Hepatocyte (in vitro differentiated cells): ENCODE data around the gene JKAMP. TPM values are rescaled to one million over a fixed set of nuclear protein-coding genes. Genes with fewer than 3 reads are reported as not detected.
A peak's percentile ranks its signal among the peaks of the same experiment; 100 is the strongest.

ENCODE experiments used
- DNase-seq: peaks from one replicate; pipeline ENCODE4 v3.0.0-alpha.2; 2016; ENCODE audit warnings: low spot score
- H2AFZ ChIP-seq: fragments of 200-600 bp; sonication (generic); 2 replicates; pipeline ENCODE4 v1.6.0; 2016; ENCODE audit warnings: antibody characterized with exemption, mild to moderate bottlenecking
- H3K27ac ChIP-seq: fragments of 200-600 bp; sonication (generic); 2 replicates; pipeline ENCODE4 v1.5.1; 2016; ENCODE audit warnings: mild to moderate bottlenecking
- H3K27me3 ChIP-seq: fragments of 200-600 bp; sonication (generic); 2 replicates; pipeline ENCODE4 v1.6.1; 2016
- H3K36me3 ChIP-seq: fragments of 200-600 bp; sonication (generic); replicated peaks from 2 replicates; pipeline ENCODE4 v1.5.1; 2016; ENCODE audit warnings: low read depth; ENCODE audit not compliant: insufficient read depth
- H3K4me1 ChIP-seq: fragments of 200-600 bp; sonication (generic); 2 replicates; pipeline ENCODE4 v1.5.1; 2016; ENCODE audit warnings: mild to moderate bottlenecking, moderate library complexity; ENCODE audit not compliant: insufficient read depth
- H3K4me2 ChIP-seq: fragments of 200-600 bp; sonication (generic); 2 replicates; pipeline ENCODE4 v1.6.0; 2016
- H3K4me3 ChIP-seq: fragments of 200-600 bp; sonication (generic); 2 replicates; pipeline ENCODE4 v1.5.1; 2016; ENCODE audit warnings: mild to moderate bottlenecking
- H3K79me2 ChIP-seq: fragments of 200-600 bp; sonication (generic); 2 replicates; pipeline ENCODE4 v1.6.0; 2017; ENCODE audit warnings: mild to moderate bottlenecking
- H3K9me2 ChIP-seq: fragments of 200-600 bp; sonication (generic); replicated peaks from 2 replicates; pipeline ENCODE4 v1.6.0; 2017; ENCODE audit warnings: mild to moderate bottlenecking; ENCODE audit not compliant: insufficient read depth
- H3K9me3 ChIP-seq: fragments of 200-600 bp; sonication (generic); 2 replicates; pipeline ENCODE4 v1.5.1; 2016; ENCODE audit warnings: low read depth, mild to moderate bottlenecking
- H4K20me1 ChIP-seq: fragments of 200-600 bp; sonication (generic); 2 replicates; pipeline ENCODE4 v1.6.0; 2016; ENCODE audit warnings: mild to moderate bottlenecking; ENCODE audit not compliant: insufficient read depth, poor library complexity, severe bottlenecking
- CTCF ChIP-seq: fragments of 200-600 bp; sonication (generic); IDR thresholded peaks from 2 replicates; pipeline ENCODE4 v1.5.1; 2016; ENCODE audit warnings: antibody characterized with exemption, mild to moderate bottlenecking; ENCODE audit not compliant: poor library complexity
- EZH2 ChIP-seq: fragments of 200-600 bp; sonication (generic); IDR thresholded peaks from 2 replicates; pipeline ENCODE4 v1.6.1; 2016; ENCODE audit warnings: antibody characterized with exemption, mild to moderate bottlenecking, borderline replicate concordance
- EZH2phosphoT487 ChIP-seq: fragments of 200-600 bp; sonication (generic); IDR thresholded peaks from one replicate; pipeline ENCODE4 v1.6.1; 2018; ENCODE audit warnings: antibody characterized with exemption, mild to moderate bottlenecking, low read depth, moderate library complexity; ENCODE audit not compliant: unreplicated experiment, severe bottlenecking
- WGBS: methylation state at CpG from one replicate; pipeline ENCODE4 v1.1.6; 2016; ENCODE audit warnings: low lambda C conversion rate; ENCODE audit errors: missing lambda C conversion rate; 5-methylcytosine and 5-hydroxymethylcytosine counted together
- polyA plus RNA-seq: library from polyadenylated mRNA; unstranded; fragments of >200 nt; fragmentation: Nextera tagmentation; extraction: Ambion mirVana; gene quantifications from 2 replicates; pipeline ENCODE4 v1.2.1, GENCODE V29; 2016
- total RNA-seq: library from RNA; depleted of rRNA; stranded (reverse); fragments of >200 nt; gene quantifications from 2 replicates; pipeline ENCODE4 v1.2.3, GENCODE V29; 2014

Gene JKAMP
- total and polyA plus RNA-seq, 2 experiments from 2014 or later: 69.9 to 94.9 TPM

- H3K27me3 ChIP-seq: peaks cover 3% of the 10 kb centered on the region
- no peak for DNase-seq
- no peak overlapping the region for H3K4me3 ChIP-seq
- H3K9me2 ChIP-seq: no peaks in the 10 kb centered on the region
- 93% methylated on average over 3 of the region's 3 CpGs for WGBS
- no peaks in the 10 kb centered on the region for H4K20me1 ChIP-seq
- H3K4me2 ChIP-seq: no peak overlapping the region
- no peak overlapping the region for H3K27ac ChIP-seq
- H3K79me2 ChIP-seq: no peaks in the 10 kb centered on the region
- H3K4me1 ChIP-seq: no peaks in the 10 kb centered on the region
- TF ChIP-seq CTCF: no peak
- no peak for TF ChIP-seq EZH2
- TF ChIP-seq EZH2phosphoT487: no peak
- H3K36me3 ChIP-seq: no peaks in the 10 kb centered on the region
- no peak overlapping the region for H2AFZ ChIP-seq
- no peaks in the 10 kb centered on the region for H3K9me3 ChIP-seq
Observed at GRCh38 chr14:59520224-59520623, 35.9 kb downstream of the JKAMP start.

- peak; percentile 19 for DNase-seq
- Histone ChIP-seq H3K4me1 (no peaks in the 10 kb centered on the region), H3K4me2 (no peak overlapping the region), H3K27me3 (no peaks in the 10 kb centered on the region), H3K4me3 (no peak overlapping the region), H3K36me3 (no peaks in the 10 kb centered on the region), H3K79me2 (no peaks in the 10 kb centered on the region), H4K20me1 (no peaks in the 10 kb centered on the region), H3K9me2 (no peaks in the 10 kb centered on the region), H3K9me3 (no peaks in the 10 kb centered on the region), H3K27ac (no peak overlapping the region), H2AFZ (no peak overlapping the region)
- TF ChIP-seq EZH2phosphoT487: no peak
- WGBS: 77% methylated on average over 2 of the region's 2 CpGs
Observed at GRCh38 chr14:59529189-59529588, 44.9 kb downstream of the JKAMP start.

GRCh38 chr14:59530349-59530748 lies 46.0 kb downstream of the JKAMP start:
- TF ChIP-seq EZH2phosphoT487: no peak
- TF ChIP-seq EZH2: no peak
- TF ChIP-seq CTCF: no peak
- H3K27ac ChIP-seq: no peak overlapping the region
- DNase-seq: no peak
- H3K27me3 ChIP-seq: no peaks in the 10 kb centered on the region
- H3K79me2 ChIP-seq: no peaks in the 10 kb centered on the region
- H3K36me3 ChIP-seq: no peaks in the 10 kb centered on the region
- no peaks in the 10 kb centered on the region for H4K20me1 ChIP-seq
- no peaks in the 10 kb centered on the region for H3K4me1 ChIP-seq
- no peaks in the 10 kb centered on the region for H3K9me2 ChIP-seq
- H3K4me2 ChIP-seq: no peak overlapping the region
- H2AFZ ChIP-seq: no peak overlapping the region
- no peaks in the 10 kb centered on the region for H3K9me3 ChIP-seq
- no peak overlapping the region for H3K4me3 ChIP-seq

GRCh38 chr14:59532419-59532818 lies 48.1 kb downstream of the JKAMP start:
- no peak overlapping the region for H3K4me3 ChIP-seq
- no peak overlapping the region for H3K27ac ChIP-seq
- DNase-seq: no peak
- H4K20me1 ChIP-seq: no peaks in the 10 kb centered on the region
- H3K4me1 ChIP-seq: no peaks in the 10 kb centered on the region
- no peaks in the 10 kb centered on the region for H3K36me3 ChIP-seq
- H3K27me3 ChIP-seq: no peaks in the 10 kb centered on the region
- WGBS: 89% methylated on average over 1 of the region's 1 CpG
- no peak overlapping the region for H3K4me2 ChIP-seq
- H3K9me2 ChIP-seq: no peaks in the 10 kb centered on the region
- no peak for TF ChIP-seq EZH2
- TF ChIP-seq EZH2phosphoT487: no peak
- H2AFZ ChIP-seq: no peak overlapping the region
- H3K79me2 ChIP-seq: no peaks in the 10 kb centered on the region
- no peaks in the 10 kb centered on the region for H3K9me3 ChIP-seq
